Left cardiac atrium (tissue), 4 donors: ENCODE results near the gene GH2. TPM values are rescaled to one million over a fixed set of nuclear protein-coding genes. Genes with fewer than 3 reads are reported as not detected.

ENCODE experiments used
- ATAC-seq, 2 donors: fragments of 200-7000 bp; cut with Tn5 transposase; one replicate each; pipeline ENCODE4 v1.9.1; 2020; ENCODE audit warnings: mild to moderate bottlenecking in 2 of 2, moderate library complexity in 2 of 2
- DNase-seq: peaks from one replicate; pipeline ENCODE4 v3.0.0-alpha.2; 2020
- intact Hi-C, 2 donors: fragments of 100-400 bp; cut with DNase I; formaldehyde crosslinking; loops; one replicate each; pipeline versions ENCODE4 v1.14.1 to v1.15.1; 2022 to 2023
- total RNA-seq, 2 donors: library from RNA; stranded (reverse); fragmentation: NEBNext Ultra II Directional; extraction: Animal tissue kit (Norgen Biotek cat#: 25700); gene quantifications; one replicate each; pipeline ENCODE4 v1.2.1, GENCODE V29; 2021
- donor health status: DM: no; HTN: yes; CAD: no.
- donor health status: DM: no; HTN: yes; CAD: no; lungs with severe emphysema.
- donor health status: DM: yes; HTN: yes; CAD: no.
- donor health status: Dilated cardiomyopathy.

The GH2 gene
- total RNA-seq, 2 donors from 2014 or later: not detected

DNA sequence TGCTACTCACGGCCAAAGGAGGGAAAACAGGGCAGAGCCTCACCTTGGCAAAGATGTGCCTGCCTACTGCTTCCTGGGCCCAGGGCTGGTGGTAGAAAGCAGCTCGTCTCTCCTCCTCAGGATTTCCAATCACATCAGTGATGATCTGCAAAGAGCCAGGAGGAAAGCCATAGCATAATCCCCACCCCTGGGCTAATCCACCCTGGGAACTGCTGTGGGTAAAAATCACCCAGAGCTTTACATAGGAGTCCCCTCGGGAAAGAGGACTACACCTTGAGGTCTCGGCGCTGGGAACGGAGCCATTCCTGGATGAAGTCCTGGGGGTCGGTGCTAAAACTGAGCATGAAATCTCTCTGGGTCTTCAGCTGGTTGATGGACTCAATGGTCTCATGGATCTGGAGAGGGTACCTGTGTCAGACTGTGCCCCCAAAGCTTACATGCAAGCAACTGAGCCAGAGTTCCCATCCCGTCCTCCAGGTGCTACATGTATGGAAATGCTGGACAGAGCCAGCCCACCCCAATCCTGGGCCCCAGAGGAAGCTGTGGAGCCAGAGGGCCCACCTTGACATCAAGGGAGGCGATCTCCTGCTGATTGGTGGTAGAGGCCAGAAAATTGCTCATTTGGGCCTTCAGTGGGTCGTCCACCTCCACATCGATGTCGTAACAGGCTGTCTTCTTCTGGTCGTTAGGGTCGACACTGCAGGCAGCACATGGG lies 48.6 kb downstream of the GH2 start:
- ATAC-seq (no peak), DNase-seq (no peak)
- intact Hi-C loops: no loop called here

DNA sequence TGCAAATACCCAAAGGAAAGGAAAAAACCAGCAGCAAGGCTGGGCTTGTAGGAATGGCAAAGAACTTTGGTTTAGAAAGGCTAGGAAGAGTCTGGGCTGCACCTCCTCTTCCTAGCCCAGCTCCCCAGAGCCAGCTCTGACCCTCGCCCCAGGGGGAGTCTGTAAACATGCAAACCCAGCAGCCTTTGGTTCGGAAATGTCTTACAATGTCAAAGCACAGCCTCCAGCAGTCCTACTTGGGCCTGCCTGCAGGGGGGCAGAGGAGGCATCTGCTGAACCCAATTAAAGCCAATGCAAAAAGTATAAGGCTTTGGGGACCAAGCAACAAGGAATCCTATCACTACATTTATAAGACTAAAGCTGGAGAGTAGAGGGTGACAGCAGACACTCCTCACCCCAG lies 49.3 kb downstream of the GH2 start:
- DNase-seq (no peak), ATAC-seq (no peak)
- intact Hi-C loops: no loop called here

DNA sequence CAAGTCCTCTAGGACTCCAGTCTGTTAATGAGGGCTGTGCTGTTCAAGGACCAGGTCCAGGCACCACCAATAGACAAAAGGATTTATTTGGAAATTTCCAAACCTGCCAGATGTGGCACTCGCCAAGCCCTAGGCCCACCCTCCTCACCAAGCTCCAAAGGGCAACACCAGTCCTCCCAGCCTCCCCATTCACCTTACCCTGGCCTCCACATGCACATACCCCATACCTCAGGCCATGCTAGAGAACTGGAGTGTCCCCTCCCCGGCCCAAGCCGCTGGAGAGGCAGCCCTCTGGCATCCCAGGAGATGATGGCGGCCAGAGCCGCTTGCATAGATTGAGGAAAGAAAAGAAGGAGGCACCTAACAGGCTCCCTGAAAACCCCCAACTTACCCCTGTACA lies 49.7 kb downstream of the GH2 start:
- intact Hi-C loops: no loop called here
- ATAC-seq (no peak), DNase-seq (no peak)

DNA sequence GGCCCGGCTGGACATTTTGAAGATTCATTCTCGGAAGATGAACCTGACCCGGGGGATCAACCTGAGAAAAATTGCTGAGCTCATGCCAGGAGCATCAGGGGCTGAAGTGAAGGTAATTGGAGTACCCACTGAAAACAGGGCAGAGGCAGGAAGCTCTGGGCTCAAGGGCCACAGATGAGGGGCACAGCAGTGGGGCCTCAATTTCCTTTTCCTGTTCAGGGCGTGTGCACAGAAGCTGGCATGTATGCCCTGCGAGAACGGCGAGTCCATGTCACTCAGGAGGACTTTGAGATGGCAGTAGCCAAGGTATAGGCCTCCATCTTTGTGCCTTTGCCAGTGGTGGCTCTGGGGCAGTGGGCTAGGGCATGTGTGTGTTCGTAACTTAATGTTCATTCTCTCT lies 50.2 kb downstream of the GH2 start:
- intact Hi-C loops: no loop called here
- DNase-seq: no peak
- ATAC-seq: no peak

DNA sequence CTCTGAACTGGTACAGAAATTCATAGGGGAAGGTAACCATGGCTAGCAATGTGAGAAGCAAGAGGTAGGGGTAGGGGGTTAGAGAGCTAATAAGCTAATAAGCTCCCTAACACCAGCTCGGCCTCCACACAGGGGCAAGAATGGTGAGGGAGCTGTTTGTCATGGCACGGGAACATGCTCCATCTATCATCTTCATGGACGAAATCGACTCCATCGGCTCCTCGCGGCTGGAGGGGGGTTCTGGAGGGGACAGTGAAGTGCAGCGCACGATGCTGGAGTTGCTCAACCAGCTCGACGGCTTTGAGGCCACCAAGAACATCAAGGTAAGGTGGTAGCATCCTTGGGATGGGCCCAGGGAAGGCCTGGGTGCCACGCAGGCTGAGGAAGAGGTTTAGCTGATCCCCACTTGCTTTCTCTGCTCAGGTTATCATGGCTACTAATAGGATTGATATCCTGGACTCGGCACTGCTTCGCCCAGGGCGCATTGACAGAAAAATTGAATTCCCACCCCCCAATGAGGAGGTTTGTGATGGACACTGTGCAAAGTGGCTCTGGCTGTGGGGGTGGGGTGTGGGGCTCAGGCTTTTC lies 50.7 kb downstream of the GH2 start:
- intact Hi-C loops: no loop called here
- no peak for ATAC-seq

DNA sequence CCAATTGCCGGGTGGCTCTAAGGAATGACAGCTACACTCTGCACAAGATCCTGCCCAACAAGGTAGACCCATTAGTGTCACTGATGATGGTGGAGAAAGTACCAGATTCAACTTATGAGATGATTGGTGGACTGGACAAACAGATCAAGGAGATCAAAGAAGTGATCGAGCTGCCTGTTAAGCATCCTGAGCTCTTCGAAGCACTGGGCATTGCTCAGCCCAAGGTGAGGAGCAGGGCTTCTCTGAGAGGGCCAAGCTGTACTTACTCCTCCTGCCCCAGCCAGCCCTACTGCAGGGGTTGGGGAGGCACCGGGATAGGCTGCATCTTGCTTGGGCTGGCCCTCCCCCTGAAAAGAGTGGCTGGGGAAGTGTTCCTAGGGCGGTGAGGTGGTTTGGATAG lies 51.5 kb downstream of the GH2 start:
- ATAC-seq: no peak
- intact Hi-C loops: no loop called here
- DNase-seq: no peak

More for the DNA sequence above, 50.7 kb downstream of the GH2 start:
- DNase-seq: no peak

Other genes starting within 250 kb of the GH2 start
- 1 to 10 TPM; 6.6 to 9.6 TPM for gene LIMD2, start 181.8 kb downstream of the GH2 start, total RNA-seq
- 10 to 100 TPM; 21.2 to 23.7 TPM for gene STRADA, start 140.1 kb downstream of the GH2 start, total RNA-seq
- 100 to 1,000 TPM in 1 of 2 donors, 10 to 100 TPM in 1; 88.9 to 139 TPM for gene CCDC47, start 108.3 kb downstream of the GH2 start, total RNA-seq
- 10 to 100 TPM; 45.2 to 74.2 TPM for gene DDX42, start 107.8 kb downstream of the GH2 start, total RNA-seq
- gene PSMC5, start 54.5 kb downstream of the GH2 start, total RNA-seq: 100 to 1,000 TPM; 122 to 143 TPM
- 10 to 100 TPM; 33.1 to 38.1 TPM for gene FTSJ3, start 54.3 kb downstream of the GH2 start, total RNA-seq
- gene SMARCD2, start 39.3 kb downstream of the GH2 start, total RNA-seq: 10 to 100 TPM; 33.9 to 37.1 TPM
- not detected for gene CSH2, start 8.3 kb downstream of the GH2 start, total RNA-seq
- not detected for gene CSH1, start 14.6 kb upstream of the GH2 start, total RNA-seq
- not detected for gene CSHL1, start 29.3 kb upstream of the GH2 start, total RNA-seq
- gene GH1, start 36.9 kb upstream of the GH2 start, total RNA-seq: not detected
- 1 to 10 TPM; 4.8 to 7.5 TPM for gene CD79B, start 50.4 kb upstream of the GH2 start, total RNA-seq
- 1 to 10 TPM in 1 of 2 donors, under 1 TPM in 1; 0.41 to 1.0 TPM for gene SCN4A, start 91.0 kb upstream of the GH2 start, total RNA-seq
- under 1 TPM; 0.24 to 0.35 TPM for gene PRR29, start 116.4 kb upstream of the GH2 start, total RNA-seq
- gene ICAM2, start 138.7 kb upstream of the GH2 start, total RNA-seq: 10 to 100 TPM; 33.0 to 67.4 TPM
- gene ERN1, start 248.2 kb upstream of the GH2 start, total RNA-seq: 10 to 100 TPM; 11.4 to 15.4 TPM